ENCODE data around the gene RFESD.
"Not testable (repeated sequence)": the region's sequence is repeated elsewhere in the genome, so short reads cannot be mapped to it uniquely, and the experiment has no call there.

The RFESD gene

GRCh38 chr5:95704150-95704549 lies 57.6 kb downstream of the RFESD start:
- H3K79me1 ChIP-seq (ENCODE audit: low read length), result peaks cover 22% of the 10 kb centered on the region
- no peak overlapping the region for H2AFZ ChIP-seq (ENCODE audit: insufficient read depth, low read length, poor library complexity)
- H3K27me3 ChIP-seq (ENCODE audit: insufficient read depth, low read length), result no peaks in the 10 kb centered on the region
- no peak overlapping the region for H3K4me3 ChIP-seq (ENCODE audit: low read depth, low read length)
- no peak overlapping the region for H4K8ac ChIP-seq (ENCODE audit: low read depth, low read length)
- H3K27ac ChIP-seq (ENCODE audit: low read depth, low read length), result no peak overlapping the region
- no peak overlapping the region for H2BK12ac ChIP-seq (ENCODE audit: low read length)
- H3K36me3 ChIP-seq (ENCODE audit: control insufficient read depth in 1 of 2, insufficient read depth in 2 of 2, low read length in 2 of 2), result no peaks in the 10 kb centered on the region
- no peak overlapping the region for H4K91ac ChIP-seq (ENCODE audit: low read depth, low read length)
- H3K79me2 ChIP-seq (ENCODE audit: control insufficient read depth, insufficient read depth, low read length, poor library complexity), result peaks cover 3% of the 10 kb centered on the region
- H2BK5ac ChIP-seq (ENCODE audit: low read depth, low read length, poor library complexity), result no peak overlapping the region
- no peak overlapping the region for H3K18ac ChIP-seq (ENCODE audit: low read length)
- no peaks in the 10 kb centered on the region for H3K9me3 ChIP-seq (ENCODE audit: insufficient read depth, low read depth, low read length)
- no peak overlapping the region for H3K23ac ChIP-seq (ENCODE audit: low read length)
- no peak overlapping the region for H3K4ac ChIP-seq (ENCODE audit: low read depth, low read length)
- no peak overlapping the region for H2AK5ac ChIP-seq (ENCODE audit: low read length)
- no peak overlapping the region for H3K14ac ChIP-seq (ENCODE audit: low read length)
- no CpG with 5 or more reads among the region's 1 CpG for WGBS (ENCODE audit: extremely low coverage, insufficient coverage, insufficient read length)
- peaks cover 0 to 2% of the 10 kb centered on the region in 2 experiments for H3K4me1 ChIP-seq (ENCODE audit: control insufficient read depth in 1 of 2, insufficient read depth in 2 of 2, low read length in 2 of 2)
- H3K4me2 ChIP-seq (ENCODE audit: low read length), result no peak overlapping the region
- H3K9ac ChIP-seq (ENCODE audit: low read length), result no peak overlapping the region
- H4K12ac ChIP-seq (ENCODE audit: low read depth, low read length), result no peak overlapping the region
- DNase-seq, result peak in 1 of 2 donors; percentile 44
- no peak overlapping the region for H2BK120ac ChIP-seq (ENCODE audit: insufficient read depth, low read length, poor library complexity)

GRCh38 chr5:95706196-95706595 lies 59.6 kb downstream of the RFESD start:
- H3K79me1 ChIP-seq (ENCODE audit: low read length), result peaks cover 31% of the 10 kb centered on the region
- H2BK12ac ChIP-seq (ENCODE audit: low read length); H3K4me3 ChIP-seq (ENCODE audit: low read depth, low read length); H3K27me3 ChIP-seq (ENCODE audit: insufficient read depth, low read length); H3K9ac ChIP-seq (ENCODE audit: low read length); H3K4me2 ChIP-seq (ENCODE audit: low read length); H4K12ac ChIP-seq (ENCODE audit: low read depth, low read length); H2AK5ac ChIP-seq (ENCODE audit: low read length); H3K14ac ChIP-seq (ENCODE audit: low read length); H3K27ac ChIP-seq (ENCODE audit: low read depth, low read length); H2BK5ac ChIP-seq (ENCODE audit: low read depth, low read length, poor library complexity); H3K23ac ChIP-seq (ENCODE audit: low read length); H4K8ac ChIP-seq (ENCODE audit: low read depth, low read length); H3K79me2 ChIP-seq (ENCODE audit: control insufficient read depth, insufficient read depth, low read length, poor library complexity); H3K18ac ChIP-seq (ENCODE audit: low read length); H3K4ac ChIP-seq (ENCODE audit: low read depth, low read length); H3K36me3 ChIP-seq (ENCODE audit: control insufficient read depth in 1 of 2, insufficient read depth in 2 of 2, low read length in 2 of 2); H3K9me3 ChIP-seq (ENCODE audit: insufficient read depth, low read depth, low read length); H2AFZ ChIP-seq (ENCODE audit: insufficient read depth, low read length, poor library complexity); H4K91ac ChIP-seq (ENCODE audit: low read depth, low read length): not testable (repeated sequence)
- H2BK120ac ChIP-seq (ENCODE audit: insufficient read depth, low read length, poor library complexity), result peak overlapping the region; percentile 18
- peaks cover 9 to 11% of the 10 kb centered on the region in 2 experiments for H3K4me1 ChIP-seq (ENCODE audit: control insufficient read depth in 1 of 2, insufficient read depth in 2 of 2, low read length in 2 of 2)
- peak in 1 of 2 donors; percentile 43 for DNase-seq
- WGBS (ENCODE audit: extremely low coverage, insufficient coverage, insufficient read length), result no CpG with 5 or more reads among the region's 5 CpGs

GRCh38 chr5:95707055-95707454 lies 60.5 kb downstream of the RFESD start:
- WGBS (ENCODE audit: extremely low coverage, insufficient coverage, insufficient read length), result no CpG with 5 or more reads among the region's 9 CpGs
- H3K4me1 ChIP-seq (ENCODE audit: control insufficient read depth in 1 of 2, insufficient read depth in 2 of 2, low read length in 2 of 2), result peaks cover 12 to 18% of the 10 kb centered on the region in 2 experiments
- H4K12ac ChIP-seq (ENCODE audit: low read depth, low read length), result no peak overlapping the region
- H3K79me2 ChIP-seq (ENCODE audit: control insufficient read depth, insufficient read depth, low read length, poor library complexity), result no peaks in the 10 kb centered on the region
- H3K9me3 ChIP-seq (ENCODE audit: insufficient read depth, low read depth, low read length), result no peaks in the 10 kb centered on the region
- no peak overlapping the region for H2AK5ac ChIP-seq (ENCODE audit: low read length)
- H3K18ac ChIP-seq (ENCODE audit: low read length), result no peak overlapping the region
- H2BK120ac ChIP-seq (ENCODE audit: insufficient read depth, low read length, poor library complexity), result no peak overlapping the region
- H3K27ac ChIP-seq (ENCODE audit: low read depth, low read length), result no peak overlapping the region
- no peak overlapping the region for H3K14ac ChIP-seq (ENCODE audit: low read length)
- H2BK12ac ChIP-seq (ENCODE audit: low read length), result no peak overlapping the region
- no peak overlapping the region for H3K4me3 ChIP-seq (ENCODE audit: low read depth, low read length)
- DNase-seq, result no peak
- H2AFZ ChIP-seq (ENCODE audit: insufficient read depth, low read length, poor library complexity), result no peak overlapping the region
- no peak overlapping the region for H4K8ac ChIP-seq (ENCODE audit: low read depth, low read length)
- H3K23ac ChIP-seq (ENCODE audit: low read length), result no peak overlapping the region
- H2BK5ac ChIP-seq (ENCODE audit: low read depth, low read length, poor library complexity), result no peak overlapping the region
- no peak overlapping the region for H3K9ac ChIP-seq (ENCODE audit: low read length)
- H3K4me2 ChIP-seq (ENCODE audit: low read length), result no peak overlapping the region
- H3K27me3 ChIP-seq (ENCODE audit: insufficient read depth, low read length), result no peaks in the 10 kb centered on the region
- no peak overlapping the region for H3K4ac ChIP-seq (ENCODE audit: low read depth, low read length)
- H4K91ac ChIP-seq (ENCODE audit: low read depth, low read length), result no peak overlapping the region
- H3K36me3 ChIP-seq (ENCODE audit: control insufficient read depth in 1 of 2, insufficient read depth in 2 of 2, low read length in 2 of 2), result no peaks in the 10 kb centered on the region
- peaks cover 38% of the 10 kb centered on the region for H3K79me1 ChIP-seq (ENCODE audit: low read length)

Data from trophoblast cell (in vitro differentiated cells and primary cell).